ENCODE measurements around the gene MBOAT2.

The MBOAT2 gene

GRCh38 chr2:8821276-8822217, 181.9 kb downstream of the MBOAT2 start:
- DNase-seq (ENCODE audit: low read depth in 2 of 2): no peak

- DNase-seq (ENCODE audit: low read depth in 2 of 2): no peak
Observed at GRCh38 chr2:8819948-8820347, 183.5 kb downstream of the MBOAT2 start.

- DNase-seq (ENCODE audit: low read depth in 2 of 2): no peak
Observed at GRCh38 chr2:8819194-8819593, 184.3 kb downstream of the MBOAT2 start.

- no peak for DNase-seq (ENCODE audit: low read depth in 2 of 2)
Observed at GRCh38 chr2:8817221-8817620, 186.3 kb downstream of the MBOAT2 start.

GRCh38 chr2:8806885-8807704, 196.4 kb downstream of the MBOAT2 start:
- DNase-seq (ENCODE audit: low read depth in 2 of 2): no peak

GRCh38 chr2:8805278-8806210, 197.9 kb downstream of the MBOAT2 start:
- no peak for DNase-seq (ENCODE audit: low read depth in 2 of 2)

- no peak for DNase-seq (ENCODE audit: low read depth in 2 of 2)
Observed at GRCh38 chr2:8803658-8804379, 199.7 kb downstream of the MBOAT2 start.

- no peak for DNase-seq (ENCODE audit: low read depth in 2 of 2)
Observed at GRCh38 chr2:8802741-8803140, 200.7 kb downstream of the MBOAT2 start.

All from stimulated activated CD4-positive, alpha-beta T cell treated with anti-CD3 and anti-CD28 coated beads, Interleukin-1b, Interleukin-23, amount 100 ng/mL, for 1 hour (primary cell).